SIG-M5 (cell line): ENCODE measurements around the gene PAGE2B.
"Not testable (repeated sequence)": the region's sequence is repeated elsewhere in the genome, so short reads cannot be mapped to it uniquely, and the experiment has no call there.

Source experiments
- DNase-seq: peaks from one replicate; lab custom pipeline; 2025; lab: John Stamatoyannopoulos, UW

The PAGE2B gene

DNA sequence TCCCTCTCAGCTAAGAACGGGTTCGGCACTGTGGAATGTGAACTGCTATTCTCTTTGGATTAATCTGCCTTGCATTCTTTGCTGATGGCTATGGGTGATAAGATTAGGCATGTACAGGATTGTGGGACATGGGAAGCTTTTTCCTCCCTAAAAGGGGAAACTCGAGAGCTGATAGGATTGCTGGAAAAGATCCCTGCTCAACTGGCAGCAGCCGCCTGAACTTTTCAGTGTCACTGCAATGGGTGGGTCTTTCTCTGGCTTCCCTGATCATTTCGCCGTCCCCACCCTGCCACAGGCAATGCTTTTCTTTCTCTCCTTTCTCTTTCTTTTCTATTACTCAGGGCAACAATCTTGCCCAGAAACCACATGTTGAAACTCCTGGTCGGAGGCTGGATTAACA, 34.5 kb downstream of the PAGE2B start:
- no peak for DNase-seq

DNA sequence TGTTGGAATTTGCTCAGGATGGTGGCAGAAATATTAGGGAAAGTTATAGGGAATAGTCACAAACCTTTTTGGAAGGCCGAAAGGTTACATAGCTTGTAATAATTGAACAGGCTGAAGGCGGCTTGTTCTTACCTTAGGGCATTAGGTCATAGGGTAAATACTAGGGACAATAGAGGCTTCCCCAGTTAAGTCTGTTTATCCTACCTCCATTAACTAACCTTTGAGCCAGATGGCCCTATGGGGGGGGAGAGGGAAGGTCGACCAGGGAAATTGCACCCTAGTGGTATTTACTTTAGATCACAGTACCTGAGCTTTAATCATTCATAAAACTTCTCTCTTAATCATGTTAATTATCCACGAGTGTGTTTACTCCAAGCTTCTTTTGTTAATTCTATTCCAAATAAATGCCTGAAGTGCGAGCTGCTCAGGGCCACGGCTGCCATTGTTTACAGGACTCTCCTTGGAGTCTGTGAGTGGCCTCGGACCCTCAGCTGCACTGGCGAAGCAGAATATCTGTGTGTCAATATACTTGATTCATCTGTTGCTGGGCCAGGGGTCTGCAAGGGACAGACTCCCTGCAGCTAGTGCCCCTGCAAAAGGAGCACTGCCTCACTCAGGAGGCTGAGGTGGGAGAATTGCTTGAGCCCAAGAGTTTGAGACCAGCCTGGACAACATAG, 36.9 kb downstream of the PAGE2B start:
- DNase-seq: no peak

DNA sequence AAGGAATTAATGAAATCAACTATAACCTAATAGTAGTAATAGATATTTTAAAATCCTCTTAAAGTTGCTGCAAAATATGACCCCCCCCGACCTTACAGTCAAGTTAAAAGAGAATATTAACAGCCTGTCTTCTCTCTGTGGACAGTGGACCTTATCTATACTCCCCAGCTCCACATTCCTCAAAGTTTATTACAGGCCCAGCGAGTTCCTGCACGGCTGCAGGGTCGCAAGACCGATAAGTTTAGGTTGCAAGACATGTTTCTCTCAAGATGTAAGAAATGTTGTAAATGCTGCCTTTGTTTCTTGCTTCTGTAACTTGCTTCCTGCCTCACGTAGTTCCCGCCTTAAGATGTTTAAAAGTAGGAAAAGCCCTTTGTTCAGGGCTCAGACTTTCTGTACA, 41.8 kb downstream of the PAGE2B start:
- not testable (repeated sequence) for DNase-seq

DNA sequence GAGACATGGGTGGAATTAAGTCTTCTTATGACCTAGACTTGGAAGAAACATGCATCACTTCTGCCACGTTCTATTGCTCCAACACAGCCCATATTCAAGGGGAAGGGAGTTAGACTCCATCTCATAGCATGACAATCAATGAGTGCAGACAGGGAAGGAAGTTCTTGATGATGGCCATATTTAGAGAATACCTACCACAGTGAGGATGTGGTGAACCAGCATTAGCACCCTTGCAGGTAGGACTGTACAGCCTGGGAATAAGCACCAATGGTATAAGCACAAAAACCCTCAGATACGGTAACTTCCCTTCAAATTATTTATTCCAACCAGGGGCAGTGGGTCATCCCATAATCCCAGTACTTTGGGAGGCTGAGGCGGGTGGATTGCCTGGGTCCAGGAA, 43.7 kb downstream of the PAGE2B start:
- DNase-seq: no peak

DNA sequence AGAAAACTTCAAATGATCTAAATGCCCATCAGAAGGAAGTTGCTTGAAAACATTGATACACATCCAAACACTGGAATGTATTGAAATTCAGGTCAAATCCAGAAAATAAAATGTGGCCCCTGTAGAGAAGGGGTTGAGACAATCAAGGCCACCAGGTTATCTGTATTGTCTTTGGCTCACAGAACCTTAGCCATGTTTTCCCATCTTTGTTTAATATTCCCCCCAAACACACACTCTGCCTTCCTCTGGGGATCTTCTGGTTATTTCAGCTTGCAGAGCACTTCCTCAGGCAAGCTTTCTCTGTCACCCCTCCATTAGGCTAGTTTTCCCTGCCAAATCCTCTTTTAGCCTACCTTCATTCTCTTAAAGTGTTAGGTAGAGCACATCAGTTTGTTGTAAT, 44.4 kb downstream of the PAGE2B start:
- DNase-seq: no peak

DNA sequence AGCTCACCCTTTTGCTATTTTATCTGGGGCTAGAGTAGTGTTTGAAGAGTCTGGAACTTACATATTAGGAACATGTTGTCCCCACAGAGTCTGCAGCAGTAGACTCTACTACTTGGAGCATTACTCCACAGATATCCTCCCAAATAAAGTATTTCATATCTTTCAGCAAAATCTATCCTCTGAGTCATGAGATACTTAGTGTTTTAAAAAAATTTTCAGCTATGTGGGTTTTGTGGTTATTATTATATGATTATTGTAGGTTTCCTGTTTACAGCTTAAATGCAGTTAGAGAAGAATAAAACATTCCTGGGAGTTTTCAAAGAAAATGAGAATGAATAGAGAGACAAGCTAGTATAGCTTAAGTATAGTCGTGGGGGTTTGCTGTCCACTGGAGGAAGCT, 44.9 kb downstream of the PAGE2B start:
- no peak for DNase-seq

DNA sequence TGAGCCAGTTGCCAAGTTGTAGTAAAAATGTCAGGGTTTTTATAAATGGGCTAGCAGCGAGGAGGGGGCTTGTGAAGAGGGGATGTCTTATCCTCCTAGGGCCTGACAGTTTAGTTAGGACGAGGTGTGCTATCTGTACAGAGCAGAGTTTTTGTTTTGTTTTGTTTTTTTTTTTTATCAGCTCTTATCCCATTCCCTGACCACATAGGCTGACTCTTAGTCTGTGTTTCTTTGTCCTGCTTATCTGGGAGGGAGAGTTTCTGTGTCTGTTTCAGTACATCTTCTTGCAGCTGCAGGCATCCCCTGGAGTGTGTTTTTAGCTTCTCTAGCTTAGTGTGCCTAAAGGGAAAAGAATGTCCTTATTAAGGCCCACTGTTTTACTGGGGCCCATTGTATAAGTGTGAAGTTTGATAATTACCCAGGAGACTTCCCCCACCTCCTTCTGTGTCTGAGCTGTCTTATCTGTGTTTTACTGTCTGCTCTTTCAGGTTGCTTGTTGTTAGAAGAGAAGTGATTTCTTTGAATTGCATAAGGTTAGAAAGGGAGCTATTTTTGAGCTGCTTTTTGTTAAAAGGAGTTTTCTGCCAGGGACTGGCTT, 46.0 kb downstream of the PAGE2B start:
- DNase-seq: no peak

DNA sequence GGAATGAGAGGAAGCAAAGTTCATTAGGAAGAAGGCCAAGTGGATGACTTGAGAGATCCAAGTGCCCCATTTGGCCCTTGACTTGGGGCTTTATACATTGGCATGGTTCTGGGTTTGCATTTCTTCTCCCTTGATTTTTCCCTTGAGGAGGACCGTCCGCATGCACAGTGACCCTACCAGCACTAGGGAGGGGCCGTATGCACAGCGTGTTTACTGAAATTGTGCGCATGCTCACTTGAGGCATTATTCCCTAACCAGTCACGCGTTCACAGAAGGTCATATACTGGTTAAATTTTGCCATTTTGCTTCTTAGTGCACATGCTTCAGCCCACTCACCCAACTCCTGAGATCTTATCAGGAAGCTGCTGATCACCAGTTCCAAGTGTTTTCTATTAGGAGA, 49.1 kb downstream of the PAGE2B start:
- DNase-seq: no peak

DNA sequence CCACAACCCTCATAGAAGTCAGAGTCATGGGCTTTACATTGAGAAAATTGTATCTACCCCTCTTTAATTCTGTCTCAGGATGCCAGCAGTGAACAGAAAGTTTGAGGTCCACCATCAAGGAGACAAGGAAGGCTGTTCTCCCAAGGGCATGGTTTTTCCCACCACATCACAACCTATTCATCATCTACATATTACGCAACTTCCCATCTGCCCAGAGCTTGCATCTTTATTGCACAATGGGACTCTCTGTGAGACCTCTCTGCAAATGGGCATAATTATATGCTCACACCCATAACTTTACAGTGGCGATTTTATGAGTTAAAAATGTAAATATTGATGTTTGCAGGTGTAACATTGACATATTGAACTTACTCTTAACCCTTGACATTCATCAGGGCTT, 52.9 kb downstream of the PAGE2B start:
- DNase-seq: no peak
